ENCODE data around the gene RSPH6A. TPM values are rescaled to one million over a fixed set of nuclear protein-coding genes. Genes with fewer than 3 reads are reported as not detected.

RSPH6A gene
- total RNA-seq, 1 experiment from 2014 or later: 0.39 TPM

DNA sequence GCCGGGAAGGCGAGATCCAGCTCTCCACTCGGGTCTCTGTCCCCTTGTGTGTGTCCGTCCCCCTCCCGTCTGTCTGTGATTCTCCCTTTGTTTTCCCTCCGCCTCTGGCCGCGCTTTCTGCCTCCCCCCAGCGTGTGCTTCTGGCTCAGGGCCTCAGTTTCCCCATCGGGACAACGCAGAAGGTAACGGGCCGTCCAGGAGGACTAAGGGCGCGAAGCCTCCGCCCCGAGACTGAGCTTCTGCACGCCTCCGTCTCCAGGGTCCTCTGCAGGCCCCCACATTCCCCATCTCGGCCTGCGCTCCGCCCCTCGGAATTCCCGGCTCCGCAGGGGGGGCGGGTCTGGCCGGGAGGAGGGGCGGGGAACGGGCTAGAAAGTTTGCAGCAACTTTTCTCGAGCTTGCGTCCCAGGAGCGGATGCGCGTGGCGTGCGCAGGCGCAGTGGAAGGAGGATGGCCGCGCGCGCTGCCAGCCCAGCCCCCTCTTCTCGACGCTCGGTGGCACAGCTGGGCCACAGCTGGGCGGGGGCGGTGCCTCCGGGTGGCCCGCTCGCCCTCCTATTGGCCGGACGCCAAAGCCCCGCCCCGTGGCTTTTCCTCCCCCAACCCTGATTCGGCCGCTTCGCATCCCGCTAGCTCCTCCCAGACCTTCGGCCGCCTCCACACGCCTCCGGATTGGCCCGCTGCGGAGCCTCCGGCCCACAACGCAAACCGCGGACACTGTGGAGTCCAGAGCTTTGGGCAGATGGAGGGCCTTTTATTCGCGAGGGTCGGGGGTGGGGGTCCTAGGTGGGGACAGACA lies 45.9 kb downstream of the RSPH6A start, which contains the start of gene SIX5 (continued):
- TF ChIP-seq USF1 (CRISPR knock-in tag; IDR thresholded peaks at IDR 0.05) (no peak), NFATC4 (CRISPR knock-in tag; IDR thresholded peaks at IDR 0.05) (peak; percentile 6; the same call in 1 of the 2 replicates), SP1 (CRISPR knock-in tag; conservative IDR thresholded peaks at IDR 0.05) (peak; percentile 91), MYBL2 (CRISPR knock-in tag; IDR thresholded peaks at IDR 0.05) (peak; percentile 53; the same call in 1 of the 2 replicates), E2F5 (CRISPR knock-in tag; IDR thresholded peaks at IDR 0.05) (peak; percentile 84), SOX15 (CRISPR knock-in tag; IDR thresholded peaks at IDR 0.05) (no peak), ZNF396 (CRISPR knock-in tag; IDR thresholded peaks at IDR 0.05; ENCODE audit: borderline replicate concordance) (no peak), ATF2 (CRISPR knock-in tag; IDR thresholded peaks at IDR 0.05; ENCODE audit: borderline replicate concordance, low read depth) (no peak), GTF2I (CRISPR knock-in tag; conservative IDR thresholded peaks at IDR 0.05) (no peak), NR2C2 (CRISPR knock-in tag; IDR thresholded peaks at IDR 0.05) (no peak), CREB1 (CRISPR knock-in tag; IDR thresholded peaks at IDR 0.05) (no peak; the same call in 1 of the 2 replicates), MXD4 (CRISPR knock-in tag; IDR thresholded peaks at IDR 0.05; ENCODE audit: borderline replicate concordance) (no peak), NFE2L1 (CRISPR knock-in tag; IDR thresholded peaks at IDR 0.05) (no peak), ZNF232 (CRISPR knock-in tag; IDR thresholded peaks at IDR 0.05) (0 out of 2 replicates have a peak, but pooled peaks have one; percentile 6), NR3C1 (CRISPR knock-in tag; conservative IDR thresholded peaks at IDR 0.05; ENCODE audit: low read depth) (0 out of 2 replicates have a peak, but pooled peaks have one; percentile 60), OVOL2 (CRISPR knock-in tag; IDR thresholded peaks at IDR 0.05; ENCODE audit: borderline replicate concordance) (no peak), ESRRA (CRISPR knock-in tag; IDR thresholded peaks at IDR 0.05; ENCODE audit: borderline replicate concordance) (no peak), ETV6 (CRISPR knock-in tag; IDR thresholded peaks at IDR 0.05) (peak; percentile 88), JAZF1 (CRISPR knock-in tag; IDR thresholded peaks at IDR 0.05) (no peak), ZNF138 (CRISPR knock-in tag; conservative IDR thresholded peaks at IDR 0.05) (0 out of 2 replicates have a peak, but pooled peaks have one; percentile 62), ZNF416 (CRISPR knock-in tag; IDR thresholded peaks at IDR 0.05) (no peak)
- TF ChIP-seq, protein P1, sequence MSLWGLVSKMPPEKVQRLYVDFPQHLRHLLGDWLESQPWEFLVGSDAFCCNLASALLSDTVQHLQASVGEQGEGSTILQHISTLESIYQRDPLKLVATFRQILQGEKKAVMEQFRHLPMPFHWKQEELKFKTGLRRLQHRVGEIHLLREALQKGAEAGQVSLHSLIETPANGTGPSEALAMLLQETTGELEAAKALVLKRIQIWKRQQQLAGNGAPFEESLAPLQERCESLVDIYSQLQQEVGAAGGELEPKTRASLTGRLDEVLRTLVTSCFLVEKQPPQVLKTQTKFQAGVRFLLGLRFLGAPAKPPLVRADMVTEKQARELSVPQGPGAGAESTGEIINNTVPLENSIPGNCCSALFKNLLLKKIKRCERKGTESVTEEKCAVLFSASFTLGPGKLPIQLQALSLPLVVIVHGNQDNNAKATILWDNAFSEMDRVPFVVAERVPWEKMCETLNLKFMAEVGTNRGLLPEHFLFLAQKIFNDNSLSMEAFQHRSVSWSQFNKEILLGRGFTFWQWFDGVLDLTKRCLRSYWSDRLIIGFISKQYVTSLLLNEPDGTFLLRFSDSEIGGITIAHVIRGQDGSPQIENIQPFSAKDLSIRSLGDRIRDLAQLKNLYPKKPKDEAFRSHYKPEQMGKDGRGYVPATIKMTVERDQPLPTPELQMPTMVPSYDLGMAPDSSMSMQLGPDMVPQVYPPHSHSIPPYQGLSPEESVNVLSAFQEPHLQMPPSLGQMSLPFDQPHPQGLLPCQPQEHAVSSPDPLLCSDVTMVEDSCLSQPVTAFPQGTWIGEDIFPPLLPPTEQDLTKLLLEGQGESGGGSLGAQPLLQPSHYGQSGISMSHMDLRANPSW (CRISPR knock-in tag; conservative IDR thresholded peaks at IDR 0.05; ENCODE audit: low read depth): no peak
- TF ChIP-seq, protein P2, sequence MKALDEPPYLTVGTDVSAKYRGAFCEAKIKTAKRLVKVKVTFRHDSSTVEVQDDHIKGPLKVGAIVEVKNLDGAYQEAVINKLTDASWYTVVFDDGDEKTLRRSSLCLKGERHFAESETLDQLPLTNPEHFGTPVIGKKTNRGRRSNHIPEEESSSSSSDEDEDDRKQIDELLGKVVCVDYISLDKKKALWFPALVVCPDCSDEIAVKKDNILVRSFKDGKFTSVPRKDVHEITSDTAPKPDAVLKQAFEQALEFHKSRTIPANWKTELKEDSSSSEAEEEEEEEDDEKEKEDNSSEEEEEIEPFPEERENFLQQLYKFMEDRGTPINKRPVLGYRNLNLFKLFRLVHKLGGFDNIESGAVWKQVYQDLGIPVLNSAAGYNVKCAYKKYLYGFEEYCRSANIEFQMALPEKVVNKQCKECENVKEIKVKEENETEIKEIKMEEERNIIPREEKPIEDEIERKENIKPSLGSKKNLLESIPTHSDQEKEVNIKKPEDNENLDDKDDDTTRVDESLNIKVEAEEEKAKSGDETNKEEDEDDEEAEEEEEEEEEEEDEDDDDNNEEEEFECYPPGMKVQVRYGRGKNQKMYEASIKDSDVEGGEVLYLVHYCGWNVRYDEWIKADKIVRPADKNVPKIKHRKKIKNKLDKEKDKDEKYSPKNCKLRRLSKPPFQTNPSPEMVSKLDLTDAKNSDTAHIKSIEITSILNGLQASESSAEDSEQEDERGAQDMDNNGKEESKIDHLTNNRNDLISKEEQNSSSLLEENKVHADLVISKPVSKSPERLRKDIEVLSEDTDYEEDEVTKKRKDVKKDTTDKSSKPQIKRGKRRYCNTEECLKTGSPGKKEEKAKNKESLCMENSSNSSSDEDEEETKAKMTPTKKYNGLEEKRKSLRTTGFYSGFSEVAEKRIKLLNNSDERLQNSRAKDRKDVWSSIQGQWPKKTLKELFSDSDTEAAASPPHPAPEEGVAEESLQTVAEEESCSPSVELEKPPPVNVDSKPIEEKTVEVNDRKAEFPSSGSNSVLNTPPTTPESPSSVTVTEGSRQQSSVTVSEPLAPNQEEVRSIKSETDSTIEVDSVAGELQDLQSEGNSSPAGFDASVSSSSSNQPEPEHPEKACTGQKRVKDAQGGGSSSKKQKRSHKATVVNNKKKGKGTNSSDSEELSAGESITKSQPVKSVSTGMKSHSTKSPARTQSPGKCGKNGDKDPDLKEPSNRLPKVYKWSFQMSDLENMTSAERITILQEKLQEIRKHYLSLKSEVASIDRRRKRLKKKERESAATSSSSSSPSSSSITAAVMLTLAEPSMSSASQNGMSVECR (CRISPR knock-in tag; IDR thresholded peaks at IDR 0.05; ENCODE audit: borderline replicate concordance): peak; percentile 63; the same call in 1 of the 2 replicates
- TF ChIP-seq, protein P3, sequence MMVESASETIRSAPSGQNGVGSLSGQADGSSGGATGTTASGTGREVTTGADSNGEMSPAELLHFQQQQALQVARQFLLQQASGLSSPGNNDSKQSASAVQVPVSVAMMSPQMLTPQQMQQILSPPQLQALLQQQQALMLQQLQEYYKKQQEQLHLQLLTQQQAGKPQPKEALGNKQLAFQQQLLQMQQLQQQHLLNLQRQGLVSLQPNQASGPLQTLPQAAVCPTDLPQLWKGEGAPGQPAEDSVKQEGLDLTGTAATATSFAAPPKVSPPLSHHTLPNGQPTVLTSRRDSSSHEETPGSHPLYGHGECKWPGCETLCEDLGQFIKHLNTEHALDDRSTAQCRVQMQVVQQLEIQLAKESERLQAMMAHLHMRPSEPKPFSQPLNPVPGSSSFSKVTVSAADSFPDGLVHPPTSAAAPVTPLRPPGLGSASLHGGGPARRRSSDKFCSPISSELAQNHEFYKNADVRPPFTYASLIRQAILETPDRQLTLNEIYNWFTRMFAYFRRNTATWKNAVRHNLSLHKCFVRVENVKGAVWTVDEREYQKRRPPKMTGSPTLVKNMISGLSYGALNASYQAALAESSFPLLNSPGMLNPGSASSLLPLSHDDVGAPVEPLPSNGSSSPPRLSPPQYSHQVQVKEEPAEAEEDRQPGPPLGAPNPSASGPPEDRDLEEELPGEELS (CRISPR knock-in tag; IDR thresholded peaks at IDR 0.05): peak; percentile 68
- TF ChIP-seq, protein P4, sequence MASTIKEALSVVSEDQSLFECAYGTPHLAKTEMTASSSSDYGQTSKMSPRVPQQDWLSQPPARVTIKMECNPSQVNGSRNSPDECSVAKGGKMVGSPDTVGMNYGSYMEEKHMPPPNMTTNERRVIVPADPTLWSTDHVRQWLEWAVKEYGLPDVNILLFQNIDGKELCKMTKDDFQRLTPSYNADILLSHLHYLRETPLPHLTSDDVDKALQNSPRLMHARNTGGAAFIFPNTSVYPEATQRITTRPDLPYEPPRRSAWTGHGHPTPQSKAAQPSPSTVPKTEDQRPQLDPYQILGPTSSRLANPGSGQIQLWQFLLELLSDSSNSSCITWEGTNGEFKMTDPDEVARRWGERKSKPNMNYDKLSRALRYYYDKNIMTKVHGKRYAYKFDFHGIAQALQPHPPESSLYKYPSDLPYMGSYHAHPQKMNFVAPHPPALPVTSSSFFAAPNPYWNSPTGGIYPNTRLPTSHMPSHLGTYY (CRISPR knock-in tag; IDR thresholded peaks at IDR 0.05): no peak

Measured in WTC11 (cell line).